Kidney (tissue), 14 donors: ENCODE measurements around the gene TUT7. TPM values are rescaled to one million over a fixed set of nuclear protein-coding genes. Genes with fewer than 3 reads are reported as not detected.

Experiments used
- DNase-seq, 5 donors: peaks; one replicate each; pipeline ENCODE4 v3.0.0-alpha.2; 2013 to 2020
- FAIRE-seq: peaks from 2 replicates; lab custom pipeline; 2012; peaks lifted over from hg19 to GRCh38; lab: Jason Lieb, UNC
- H3K27ac ChIP-seq, 2 donors: one replicate each; pipeline ENCODE4 v1.7.0; 2013; ENCODE audit warnings: low read depth in 2 of 2, low read length in 2 of 2, inconsistent platforms in 1 of 2
- H3K27me3 ChIP-seq: one replicate; pipeline ENCODE4 v1.7.1; 2013; ENCODE audit warnings: low read length, inconsistent platforms; ENCODE audit not compliant: control insufficient read depth, insufficient read depth
- H3K36me3 ChIP-seq, 3 donors: one replicate each; pipeline versions ENCODE4 v1.7.0 to v1.7.1; 2013; ENCODE audit warnings: low read length in 3 of 3, control low read depth in 1 of 3, inconsistent platforms in 1 of 3; ENCODE audit not compliant: insufficient read depth in 3 of 3, control insufficient read depth in 2 of 3
- H3K4me1 ChIP-seq, 3 donors: one replicate each; pipeline versions ENCODE4 v1.7.0 to v1.7.1; 2013; ENCODE audit warnings: low read length in 3 of 3, inconsistent platforms in 1 of 3, low read depth in 1 of 3; ENCODE audit not compliant: control insufficient read depth in 2 of 3, insufficient read depth in 2 of 3
- H3K4me3 ChIP-seq, 3 donors: one replicate each; pipeline versions ENCODE4 v1.7.0 to v1.8.1; 2013; ENCODE audit warnings: low read length in 3 of 3, control low read depth in 1 of 3, inconsistent platforms in 1 of 3
- H3K9ac ChIP-seq, 3 donors: one replicate each; pipeline versions ENCODE4 v1.7.0 to v1.7.1; 2013; ENCODE audit warnings: low read length in 3 of 3, control low read depth in 1 of 3, inconsistent platforms in 1 of 3
- H3K9me3 ChIP-seq, 3 donors: one replicate each; pipeline versions ENCODE4 v1.7.0 to v1.7.1; 2013; ENCODE audit warnings: low read length in 3 of 3, control low read depth in 1 of 3, inconsistent platforms in 1 of 3; ENCODE audit not compliant: control insufficient read depth in 2 of 3, insufficient read depth in 1 of 3
- intact Hi-C: fragments of 100-400 bp; cut with DNase I; formaldehyde crosslinking; loops from one replicate; pipeline ENCODE4 v1.11.1; 2022
- polyA plus RNA-seq: library from polyadenylated mRNA; stranded (reverse); fragments of 350-450 nt; fragmentation: Illumina TruSeq; extraction: RNeasy Lipid Tissue Mini Kit (QIAGEN cat#74804); gene quantifications from one replicate; pipeline ENCODE4 v1.2.3, GENCODE V29; 2014; ENCODE audit warnings: low read depth, low replicate concordance; ENCODE audit not compliant: insufficient read depth
- total RNA-seq: library from RNA; stranded (reverse); fragmentation: NEBNext Ultra II Directional; extraction: Animal tissue kit (Norgen Biotek cat#: 25700); gene quantifications from one replicate; pipeline ENCODE4 v1.2.1, GENCODE V29; 2021
- TF ChIP-seq, protein P1 (sequence below): IDR thresholded peaks from 3 replicates; pipeline ENCODE4 v1.5.1; 2012; ENCODE audit warnings: mild to moderate bottlenecking, moderate library complexity, borderline replicate concordance; ENCODE audit not compliant: insufficient read depth; ENCODE audit errors: extremely low read depth
- donor health status: control.
- donor health status: control.
- donor health status: control.
- donor health status: control.
- donor health status: control.
- donor health status: DM: yes; HTN: yes; CAD: no.
- donor health status: Normal renal cell carcinoma (clear cell type).

The TUT7 gene
- total and polyA plus RNA-seq, 2 donors from 2014 or later: 6.6 to 26.0 TPM

DNA sequence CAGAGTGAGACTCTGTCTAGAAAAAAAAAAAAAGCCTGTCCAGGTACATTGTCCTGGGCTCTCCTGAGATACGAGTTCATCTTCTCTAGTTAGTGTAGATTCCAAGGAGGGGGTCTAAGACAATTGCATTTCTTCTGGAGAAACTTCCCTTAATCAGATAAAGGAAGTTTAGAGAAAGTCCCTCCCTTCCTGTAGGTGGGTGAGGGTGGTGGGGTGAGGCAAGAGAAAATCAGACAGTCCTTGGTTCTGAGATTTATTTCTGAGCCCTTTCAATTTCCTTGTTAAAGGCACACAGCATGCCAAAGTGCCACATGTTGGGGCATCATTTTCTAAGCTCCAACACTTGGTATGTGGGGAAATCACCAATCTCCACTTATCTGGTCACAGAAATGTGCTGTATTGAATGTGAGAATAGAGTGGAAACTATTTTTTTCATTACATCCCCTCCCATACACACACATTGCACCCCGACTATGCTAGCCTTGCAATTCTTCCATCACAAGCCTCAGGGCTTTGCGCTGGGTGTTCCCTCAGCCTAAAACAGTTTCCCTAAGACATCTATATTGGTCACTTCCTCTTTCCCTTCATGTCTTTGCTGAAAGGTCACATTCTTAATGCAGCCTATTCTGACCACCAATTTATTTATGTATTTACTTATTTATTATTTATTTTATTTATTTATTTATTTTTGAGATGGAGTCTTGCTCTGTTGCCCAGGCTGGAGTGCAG, 5.1 kb upstream of the TUT7 start:
- H3K9me3 ChIP-seq: no peaks in the 10 kb centered on the region
- no peak for FAIRE-seq
- H3K4me1 ChIP-seq: peaks cover 0 to 2% (median 0%) of the 10 kb centered on the region in 3 donors

GRCh38 chr9:86356871-86357866, 3.0 kb upstream of the TUT7 start:
- FAIRE-seq: no peak
- no peak overlapping the region for H3K4me3 ChIP-seq
- no peaks in the 10 kb centered on the region for H3K27me3 ChIP-seq
- H3K27ac ChIP-seq: no peak overlapping the region
- H3K36me3 ChIP-seq: peaks cover 0 to 3% (median 0%) of the 10 kb centered on the region in 3 donors
- intact Hi-C loops: no loop called here
- no peaks in the 10 kb centered on the region for H3K9me3 ChIP-seq
- no peak for DNase-seq
- TF ChIP-seq, protein P1, sequence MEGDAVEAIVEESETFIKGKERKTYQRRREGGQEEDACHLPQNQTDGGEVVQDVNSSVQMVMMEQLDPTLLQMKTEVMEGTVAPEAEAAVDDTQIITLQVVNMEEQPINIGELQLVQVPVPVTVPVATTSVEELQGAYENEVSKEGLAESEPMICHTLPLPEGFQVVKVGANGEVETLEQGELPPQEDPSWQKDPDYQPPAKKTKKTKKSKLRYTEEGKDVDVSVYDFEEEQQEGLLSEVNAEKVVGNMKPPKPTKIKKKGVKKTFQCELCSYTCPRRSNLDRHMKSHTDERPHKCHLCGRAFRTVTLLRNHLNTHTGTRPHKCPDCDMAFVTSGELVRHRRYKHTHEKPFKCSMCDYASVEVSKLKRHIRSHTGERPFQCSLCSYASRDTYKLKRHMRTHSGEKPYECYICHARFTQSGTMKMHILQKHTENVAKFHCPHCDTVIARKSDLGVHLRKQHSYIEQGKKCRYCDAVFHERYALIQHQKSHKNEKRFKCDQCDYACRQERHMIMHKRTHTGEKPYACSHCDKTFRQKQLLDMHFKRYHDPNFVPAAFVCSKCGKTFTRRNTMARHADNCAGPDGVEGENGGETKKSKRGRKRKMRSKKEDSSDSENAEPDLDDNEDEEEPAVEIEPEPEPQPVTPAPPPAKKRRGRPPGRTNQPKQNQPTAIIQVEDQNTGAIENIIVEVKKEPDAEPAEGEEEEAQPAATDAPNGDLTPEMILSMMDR: no peak
- H3K9ac ChIP-seq: no peak overlapping the region
- peaks cover 0 to 2% (median 0%) of the 10 kb centered on the region in 3 donors for H3K4me1 ChIP-seq

More for the DNA sequence above, 5.1 kb upstream of the TUT7 start:
- Histone ChIP-seq H3K9ac (no peak overlapping the region), H3K4me3 (no peak overlapping the region), H3K27ac (no peak overlapping the region), H3K36me3 (no peaks in the 10 kb centered on the region), H3K27me3 (no peaks in the 10 kb centered on the region)
- no peak for DNase-seq
- TF ChIP-seq, protein P1: no peak
- intact Hi-C loops: no loop called here

- DNase-seq (no peak), FAIRE-seq (no peak)
- intact Hi-C loops: no loop called here
- no peak overlapping the region for H3K9ac ChIP-seq
- H3K4me3 ChIP-seq: no peak overlapping the region
- H3K27ac ChIP-seq: no peak overlapping the region
- H3K9me3 ChIP-seq: no peaks in the 10 kb centered on the region
- peaks cover 0 to 5% (median 3%) of the 10 kb centered on the region in 3 donors for H3K4me1 ChIP-seq
- H3K27me3 ChIP-seq: no peaks in the 10 kb centered on the region
- H3K36me3 ChIP-seq: peaks cover 0 to 3% (median 0%) of the 10 kb centered on the region in 3 donors
- TF ChIP-seq, protein P1: no peak
These were observed 1.6 kb upstream of the TUT7 start for GRCh38 chr9:86355814-86356213.
